ENCODE measurements around the gene POU6F2. TPM values are rescaled to one million over a fixed set of nuclear protein-coding genes. Genes with fewer than 3 reads are reported as not detected.

The POU6F2 gene
- total RNA-seq, 2 experiments from 2014 or later, result not detected

- Mint-ChIP-seq H3K4me3 (no peak overlapping the region), H3K36me3 (ENCODE audit: low read depth) (no peaks in the 10 kb centered on the region), H3K27me3 (peaks cover 3% of the 10 kb centered on the region), H3K27ac (no peak overlapping the region), H3K4me1 (ENCODE audit: low read depth) (no peaks in the 10 kb centered on the region), H3K9me3 (no peaks in the 10 kb centered on the region)
- TF ChIP-seq CTCF (IDR thresholded peaks at IDR 0.05), result no peak
- ATAC-seq (no peak), DNase-seq (no peak)
- intact Hi-C loops (cut with micrococcal nuclease), result no loop called here
- POLR2A ChIA-PET, result no interaction called here
- CTCF ChIA-PET, result no interaction called here
These were observed 334.7 kb downstream of the POU6F2 start for GRCh38 chr7:39312254-39312989.

- Mint-ChIP-seq H3K9me3 (no peaks in the 10 kb centered on the region), H3K4me1 (ENCODE audit: low read depth) (no peaks in the 10 kb centered on the region), H3K4me3 (no peak overlapping the region), H3K36me3 (ENCODE audit: low read depth) (no peaks in the 10 kb centered on the region), H3K27me3 (peaks cover 3% of the 10 kb centered on the region), H3K27ac (no peak overlapping the region)
- ChIA-PET CTCF (no interaction called here), POLR2A (no interaction called here)
- DNase-seq (no peak), ATAC-seq (no peak)
- intact Hi-C loops (cut with micrococcal nuclease), result no loop called here
- no peak for TF ChIP-seq CTCF (IDR thresholded peaks at IDR 0.05)
These were observed 335.7 kb downstream of the POU6F2 start for GRCh38 chr7:39313376-39313775.

- H3K4me1 Mint-ChIP-seq (ENCODE audit: low read depth), result no peaks in the 10 kb centered on the region
- DNase-seq (no peak), ATAC-seq (no peak)
- intact Hi-C loops (cut with micrococcal nuclease), result no loop called here
- no peak for TF ChIP-seq CTCF (IDR thresholded peaks at IDR 0.05)
- CTCF ChIA-PET, result no interaction called here
- no peak overlapping the region for H3K27ac Mint-ChIP-seq
- H3K9me3 Mint-ChIP-seq, result no peaks in the 10 kb centered on the region
- POLR2A ChIA-PET, result no interaction called here
- H3K36me3 Mint-ChIP-seq (ENCODE audit: low read depth), result no peaks in the 10 kb centered on the region
- H3K27me3 Mint-ChIP-seq, result peaks cover 3% of the 10 kb centered on the region
- no peak overlapping the region for H3K4me3 Mint-ChIP-seq
These were observed 336.3 kb downstream of the POU6F2 start for GRCh38 chr7:39313974-39314373.

GRCh38 chr7:39317107-39317506 lies 339.4 kb downstream of the POU6F2 start:
- DNase-seq, result no peak
- no peaks in the 10 kb centered on the region for H3K36me3 Mint-ChIP-seq (ENCODE audit: low read depth)
- no peak for TF ChIP-seq CTCF (IDR thresholded peaks at IDR 0.05)
- no peak overlapping the region for H3K4me3 Mint-ChIP-seq
- H3K27ac Mint-ChIP-seq, result no peak overlapping the region
- no peaks in the 10 kb centered on the region for H3K9me3 Mint-ChIP-seq
- ATAC-seq, result no peak
- no peaks in the 10 kb centered on the region for H3K4me1 Mint-ChIP-seq (ENCODE audit: low read depth)
- H3K27me3 Mint-ChIP-seq, result peaks cover 2% of the 10 kb centered on the region
- CTCF ChIA-PET, result no interaction called here
- POLR2A ChIA-PET, result no interaction called here
- intact Hi-C loops (cut with micrococcal nuclease), result no loop called here

- no peaks in the 10 kb centered on the region for H3K36me3 Mint-ChIP-seq (ENCODE audit: low read depth)
- H3K4me3 Mint-ChIP-seq, result no peak overlapping the region
- TF ChIP-seq CTCF (IDR thresholded peaks at IDR 0.05), result no peak
- CTCF ChIA-PET, result no interaction called here
- intact Hi-C loops (cut with micrococcal nuclease), result no loop called here
- peaks cover 2% of the 10 kb centered on the region for H3K27me3 Mint-ChIP-seq
- H3K9me3 Mint-ChIP-seq, result no peaks in the 10 kb centered on the region
- H3K4me1 Mint-ChIP-seq (ENCODE audit: low read depth), result no peaks in the 10 kb centered on the region
- H3K27ac Mint-ChIP-seq, result no peak overlapping the region
- POLR2A ChIA-PET, result no interaction called here
- ATAC-seq (no peak), DNase-seq (no peak)
These were observed 340.2 kb downstream of the POU6F2 start for GRCh38 chr7:39317896-39318295.
